ENCODE data around the gene UROC1.

Gene UROC1

GRCh38 chr3:126517291-126517951, at the start of gene UROC1:
UROC1 (minus strand) TSS chr3:126517773; CDS start chr3:126517719, 54 bp downstream.
- no peak for DNase-seq (ENCODE audit: low spot score)

DNA sequence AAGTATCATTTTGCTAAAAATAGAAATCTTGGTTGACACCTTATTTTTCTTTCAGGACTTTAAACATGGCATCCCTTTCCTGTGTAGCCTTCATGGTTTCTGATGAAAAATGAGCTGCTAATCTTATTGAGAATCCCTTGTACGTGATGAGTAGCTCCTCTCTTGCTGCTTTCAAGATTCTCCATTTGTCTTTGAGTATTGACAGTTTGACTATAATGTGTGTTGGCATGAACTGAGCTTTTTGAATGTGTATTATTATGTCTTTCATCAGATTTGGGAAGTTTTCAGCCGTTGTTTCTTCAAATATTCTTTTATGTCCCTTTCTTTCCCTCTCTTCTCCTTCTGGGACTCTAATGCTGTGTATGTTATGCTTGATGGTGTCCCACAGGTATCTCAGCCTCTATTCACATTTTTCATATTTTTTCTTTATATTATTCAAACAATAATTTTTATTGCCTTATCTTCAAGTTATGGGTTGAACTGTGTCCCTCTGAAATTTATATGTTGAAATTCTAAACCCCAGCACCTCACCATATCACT, 45.2 kb upstream of the UROC1 start:
- no peak for DNase-seq (ENCODE audit: low spot score)

DNA sequence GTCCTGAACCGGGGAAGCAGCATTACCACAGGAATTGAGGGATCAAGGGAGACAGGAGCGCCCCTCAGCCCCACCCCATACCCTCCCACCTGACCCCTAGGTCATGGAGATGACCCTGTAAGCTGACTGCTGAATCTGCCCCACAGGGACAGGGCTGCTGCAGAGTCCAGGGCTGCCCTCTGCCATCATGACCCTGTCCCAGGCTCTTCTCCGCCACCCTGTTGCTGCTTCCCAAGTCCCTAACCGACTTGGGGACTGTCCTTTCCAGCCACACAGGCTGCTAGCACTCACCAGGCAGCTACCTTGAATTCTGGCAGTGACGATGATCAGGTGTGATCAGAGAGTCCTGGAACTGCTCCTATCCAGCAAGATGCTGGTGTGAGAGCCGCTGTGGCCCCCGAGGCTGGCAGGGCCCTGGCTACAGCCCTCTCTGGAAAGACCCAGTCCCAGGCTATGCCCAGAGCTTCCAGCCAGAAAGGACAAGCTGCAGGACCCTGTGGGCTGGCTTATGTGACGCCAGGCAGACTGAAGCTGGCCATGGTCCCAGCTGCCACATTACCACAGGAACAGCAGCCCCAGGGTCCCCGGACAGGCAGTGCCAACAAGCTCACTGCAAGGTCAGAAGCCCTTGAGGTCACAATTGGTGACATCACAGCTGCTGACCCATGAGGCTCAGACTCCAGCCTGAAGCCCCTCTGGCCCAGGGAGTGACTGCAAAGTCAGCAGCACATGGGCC, 40.9 kb upstream of the UROC1 start, which contains the start of gene C3orf22:
C3orf22 (minus strand) TSS at position 597 of the 736 bp plus-strand sequence. CDS start 5,542 bp downstream, outside the sequence.
- DNase-seq (ENCODE audit: low spot score), result no peak

DNA sequence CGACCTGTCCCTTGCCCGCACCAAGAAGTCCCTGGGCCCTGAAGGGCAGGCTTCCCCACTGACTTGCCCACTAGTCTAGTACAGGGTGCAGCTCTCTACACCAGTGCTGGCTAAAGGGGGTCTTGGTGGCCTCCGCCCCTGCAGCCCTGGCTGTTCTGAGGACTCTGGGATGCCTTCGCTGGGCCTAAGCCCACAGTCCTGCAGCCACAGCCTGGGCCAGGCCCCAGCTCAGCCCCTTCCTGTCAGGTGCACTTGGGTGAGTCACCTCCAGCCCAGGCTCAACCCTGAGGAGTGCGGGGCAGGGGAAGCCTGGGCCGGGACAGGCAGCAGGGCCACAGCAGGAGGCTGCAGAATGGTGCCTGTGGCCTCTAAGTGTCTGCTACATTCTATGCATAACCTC, 40.2 kb upstream of the UROC1 start:
- DNase-seq (ENCODE audit: low spot score), result no peak

- DNase-seq (ENCODE audit: low spot score), result no peak
These were observed 39.8 kb upstream of the UROC1 start for GRCh38 chr3:126557415-126557745.

- DNase-seq (ENCODE audit: low spot score), result peak; percentile 24
These were observed 39.3 kb upstream of the UROC1 start for GRCh38 chr3:126556637-126557414.

DNA sequence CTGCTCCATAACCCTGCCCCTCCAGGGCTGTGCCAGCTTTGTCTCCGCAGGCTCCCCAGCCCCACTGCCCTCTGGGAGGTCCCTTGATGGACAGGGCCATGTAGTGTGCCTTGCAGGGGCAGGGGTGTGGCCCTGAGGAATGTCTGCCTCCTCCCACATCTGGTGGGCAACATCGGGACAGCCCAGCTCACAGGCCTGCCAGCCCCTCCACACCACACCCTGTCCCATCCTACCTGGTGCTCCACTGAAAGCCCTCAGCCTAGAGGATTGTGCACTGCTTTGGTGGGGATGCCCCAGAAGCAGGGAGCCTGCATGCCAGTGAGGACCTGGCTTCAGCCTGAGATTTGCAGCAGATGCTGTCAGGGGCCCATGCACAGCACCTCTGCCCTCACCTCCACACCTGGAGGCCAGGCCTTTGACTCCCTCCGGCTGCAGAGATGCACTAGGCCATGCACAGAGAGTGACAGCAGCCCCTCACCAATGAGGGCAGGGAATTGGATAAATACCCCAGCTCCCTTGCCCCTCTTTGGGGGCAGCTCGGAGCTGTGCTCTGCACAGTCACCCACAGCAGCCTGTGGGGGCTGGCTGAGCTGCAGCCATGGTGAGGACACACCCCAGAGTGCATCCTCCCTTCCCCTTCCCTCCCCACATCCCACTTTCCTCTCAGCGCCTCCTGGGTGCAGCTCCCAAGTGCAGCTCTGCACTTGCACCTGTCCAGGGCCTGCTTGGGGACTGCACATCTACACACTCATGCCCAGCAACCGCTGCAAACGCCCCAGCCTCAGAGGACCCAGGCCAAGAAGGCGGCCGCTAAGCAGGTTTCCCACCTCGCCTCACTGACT, 38.4 kb upstream of the UROC1 start:
- DNase-seq (ENCODE audit: low spot score), result no peak

GRCh38 chr3:126554560-126555525, 37.3 kb upstream of the UROC1 start:
- no peak for DNase-seq (ENCODE audit: low spot score)

DNA sequence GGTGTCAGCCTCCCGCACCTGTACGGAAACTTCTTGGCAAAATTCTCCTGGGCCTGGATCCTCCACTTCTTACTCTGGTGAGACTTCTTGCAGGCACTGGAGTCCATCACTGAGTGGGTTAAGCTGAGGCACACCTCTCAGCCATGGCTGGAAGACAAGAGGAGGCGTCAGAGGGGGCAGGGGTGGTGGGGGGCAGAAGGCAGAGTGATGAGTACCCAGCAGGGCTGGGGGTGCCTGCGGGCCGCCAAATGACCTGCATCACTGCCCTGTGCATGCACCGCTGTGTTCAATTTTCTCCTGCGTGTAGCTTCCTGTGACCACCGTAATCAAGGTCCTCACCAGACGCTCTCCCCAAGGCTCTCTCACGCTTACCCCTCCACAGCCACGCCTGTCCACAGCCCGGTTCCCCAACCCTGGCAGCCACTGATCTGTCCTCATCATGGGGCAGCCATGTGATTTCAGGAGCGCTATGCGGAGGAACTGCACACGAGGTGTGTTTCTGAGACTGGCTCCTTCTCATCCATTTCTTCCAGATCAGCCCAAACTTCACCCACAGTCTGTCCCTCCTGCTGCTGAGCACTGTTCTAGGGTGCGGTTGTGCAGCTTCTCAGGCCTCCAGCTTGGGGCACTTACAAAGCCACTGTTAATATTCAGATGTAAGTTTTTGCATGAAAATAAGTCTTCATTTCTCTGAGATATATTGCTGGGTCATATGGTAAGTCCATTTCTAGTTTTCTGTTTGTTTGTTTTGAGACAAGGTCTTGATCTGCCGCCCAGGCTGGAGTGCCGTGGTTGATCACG, 35.9 kb upstream of the UROC1 start:
- no peak for DNase-seq (ENCODE audit: low spot score)

GRCh38 chr3:126552688-126553283, 35.2 kb upstream of the UROC1 start:
- DNase-seq (ENCODE audit: low spot score), result no peak

- no peak for DNase-seq (ENCODE audit: low spot score)
These were observed 34.5 kb upstream of the UROC1 start for GRCh38 chr3:126551839-126552687.

GRCh38 chr3:126551121-126551838, 33.7 kb upstream of the UROC1 start:
- DNase-seq (ENCODE audit: low spot score), result no peak

GRCh38 chr3:126550488-126551051, 33.0 kb upstream of the UROC1 start:
- no peak for DNase-seq (ENCODE audit: low spot score)

DNA sequence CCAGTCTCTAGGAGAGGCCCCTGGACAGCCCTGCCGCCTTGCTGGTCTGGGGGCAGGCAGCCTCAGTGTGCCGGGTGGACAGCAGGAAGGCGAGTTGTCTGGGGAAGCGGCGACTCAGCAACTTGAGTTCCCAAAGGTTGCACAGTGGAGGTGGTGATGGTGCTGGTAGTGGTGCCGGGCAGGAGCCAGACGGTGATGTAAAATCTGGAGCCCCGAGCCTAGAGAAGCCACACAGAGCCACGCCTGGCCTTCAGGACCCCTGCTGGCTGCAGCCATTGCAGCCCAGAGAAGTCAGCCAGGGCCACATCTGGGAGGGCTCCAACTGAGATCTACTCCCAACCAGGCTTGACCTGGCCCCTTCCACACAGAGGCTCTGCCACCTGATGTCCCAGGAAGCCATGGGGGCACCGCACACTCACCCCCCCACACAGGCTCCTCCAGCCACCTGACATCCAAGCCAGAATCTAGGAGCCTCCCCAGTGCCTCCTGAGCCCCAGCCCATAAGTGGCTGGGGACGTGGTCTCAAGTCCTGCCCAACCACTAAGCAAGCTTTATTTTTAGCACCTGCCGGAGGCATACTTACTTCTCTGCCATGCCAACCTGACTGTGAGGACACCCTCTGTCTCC, 32.4 kb upstream of the UROC1 start:
- DNase-seq (ENCODE audit: low spot score), result no peak

- no peak for DNase-seq (ENCODE audit: low spot score)
These were observed 31.2 kb upstream of the UROC1 start for GRCh38 chr3:126548556-126549466.

DNA sequence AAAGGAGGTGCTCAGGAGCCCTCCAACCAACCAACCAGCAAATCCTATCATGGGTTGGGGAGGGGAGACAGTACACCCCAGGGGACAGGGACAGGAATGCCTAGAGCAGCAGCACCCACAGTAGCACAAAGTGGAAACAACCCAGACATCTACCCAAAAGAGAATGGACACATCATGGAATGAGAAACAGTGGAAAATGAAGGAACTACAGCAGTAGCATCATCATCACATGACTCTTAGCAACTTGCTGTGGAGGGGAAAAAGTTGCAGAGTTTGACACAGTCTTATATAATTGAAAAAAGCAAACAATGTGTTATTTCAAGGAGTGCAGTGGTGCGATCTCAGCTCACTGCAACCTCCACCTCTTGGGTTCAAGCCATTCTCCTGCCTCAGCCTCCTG, 30.1 kb upstream of the UROC1 start:
- DNase-seq (ENCODE audit: low spot score), result no peak

Data from SW480 (cell line).